Suppressor macrophage treated with lipopolysaccharide for 4 hours (primary cell): Measurements from ENCODE around the gene BATF3.
A peak's percentile ranks its signal among the peaks of the same experiment; 100 is the strongest.
"Not testable (repeated sequence)": the region's sequence is repeated elsewhere in the genome, so short reads cannot be mapped to it uniquely, and the experiment has no call there.

Experiments used
- DNase-seq: peaks from one replicate; pipeline ENCODE4 v3.0.0-alpha.2; 2020

The BATF3 gene

GRCh38 chr1:212655668-212656440 is 43.8 kb downstream of the BATF3 start:
- no peak for DNase-seq

- no peak for DNase-seq
Measured at GRCh38 chr1:212652609-212653008, 47.0 kb downstream of the BATF3 start.

DNA sequence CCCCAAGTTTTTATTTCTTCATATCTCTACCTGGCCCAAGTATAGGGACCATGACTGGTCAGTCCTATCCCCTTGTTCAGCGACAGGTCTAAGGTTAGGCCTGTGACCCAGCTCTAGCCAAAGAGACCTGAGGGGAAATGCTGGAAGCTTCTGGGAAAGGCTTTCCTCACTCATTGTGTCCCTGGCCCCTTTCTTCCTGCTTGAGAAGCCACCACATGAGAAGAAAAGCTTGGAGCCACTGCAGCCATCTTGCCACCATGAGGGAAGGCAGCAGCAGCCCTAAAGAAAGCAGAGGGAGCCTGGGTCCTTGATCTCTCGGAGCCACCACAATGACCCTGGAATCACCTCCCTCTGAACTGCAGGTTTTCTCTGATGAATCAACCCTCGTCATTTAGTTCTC is 47.7 kb downstream of the BATF3 start:
- no peak for DNase-seq

- no peak for DNase-seq
Measured at GRCh38 chr1:212651521-212651920, 48.1 kb downstream of the BATF3 start.

GRCh38 chr1:212650228-212650627 is 49.4 kb downstream of the BATF3 start:
- no peak for DNase-seq

DNA sequence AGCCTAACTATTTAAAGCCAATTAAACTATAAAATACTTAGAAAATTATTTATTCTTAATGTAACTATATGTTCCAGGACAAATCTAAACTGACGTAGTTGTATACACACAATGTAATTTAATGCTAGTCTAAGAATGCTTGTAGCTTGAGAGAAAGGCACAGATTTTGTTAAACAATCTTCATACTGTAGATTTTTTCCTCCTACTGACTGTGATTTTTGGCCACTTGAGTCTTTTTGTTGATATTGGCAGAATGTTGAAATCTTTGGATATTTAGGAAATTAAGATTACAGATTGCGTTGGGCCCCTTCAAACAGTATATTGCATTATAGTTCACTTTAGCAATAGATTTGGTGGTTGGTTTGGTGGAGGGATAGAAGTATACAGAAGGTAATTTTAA is 50.6 kb downstream of the BATF3 start:
- DNase-seq, result no peak

DNA sequence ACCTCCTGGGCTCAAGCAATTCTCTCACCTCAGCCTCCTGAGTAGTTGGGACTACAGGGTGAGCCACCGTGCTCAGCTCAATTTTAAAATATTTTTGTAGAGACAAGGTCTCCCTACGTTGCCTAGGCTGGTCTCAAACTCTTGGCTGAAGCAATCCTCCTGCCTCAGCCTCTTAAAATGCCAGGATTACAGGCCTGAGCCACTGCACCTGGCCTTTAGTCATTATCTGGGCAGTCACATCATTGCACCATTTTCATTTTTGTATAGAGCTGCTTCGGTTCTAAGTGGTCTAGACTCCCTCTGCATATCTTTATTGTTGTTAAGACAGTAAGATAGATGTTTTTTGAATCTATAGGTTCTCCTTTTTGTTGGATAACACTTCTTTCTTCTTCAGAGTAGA is 51.2 kb downstream of the BATF3 start:
- no peak for DNase-seq

GRCh38 chr1:212647004-212647403 is 52.6 kb downstream of the BATF3 start:
- DNase-seq, result no peak

DNA sequence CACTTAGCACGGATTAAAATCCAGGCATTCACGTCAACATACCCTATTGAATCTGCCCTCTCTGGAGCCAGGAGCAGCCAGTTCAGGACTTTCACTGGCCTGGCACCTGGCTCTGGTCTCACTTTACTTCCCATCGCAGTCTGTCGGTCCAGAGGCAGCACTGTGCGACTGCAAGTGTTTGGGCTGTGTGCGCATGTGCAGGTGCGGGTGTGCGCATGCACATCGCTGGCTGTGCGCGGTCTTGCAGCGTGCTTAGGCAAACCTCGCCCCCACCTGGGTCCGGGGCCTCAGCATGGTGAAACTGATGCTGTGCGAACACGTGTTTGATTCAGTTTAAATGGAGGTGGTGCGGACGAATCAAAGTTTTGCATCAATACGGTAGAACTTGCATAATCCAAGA is 53.1 kb downstream of the BATF3 start:
- no peak for DNase-seq

GRCh38 chr1:212645546-212646543 is 53.8 kb downstream of the BATF3 start:
- no peak for DNase-seq

GRCh38 chr1:212644866-212645545 is 54.6 kb downstream of the BATF3 start:
- DNase-seq, result no peak

GRCh38 chr1:212643877-212644276 is 55.8 kb downstream of the BATF3 start:
- no peak for DNase-seq

DNA sequence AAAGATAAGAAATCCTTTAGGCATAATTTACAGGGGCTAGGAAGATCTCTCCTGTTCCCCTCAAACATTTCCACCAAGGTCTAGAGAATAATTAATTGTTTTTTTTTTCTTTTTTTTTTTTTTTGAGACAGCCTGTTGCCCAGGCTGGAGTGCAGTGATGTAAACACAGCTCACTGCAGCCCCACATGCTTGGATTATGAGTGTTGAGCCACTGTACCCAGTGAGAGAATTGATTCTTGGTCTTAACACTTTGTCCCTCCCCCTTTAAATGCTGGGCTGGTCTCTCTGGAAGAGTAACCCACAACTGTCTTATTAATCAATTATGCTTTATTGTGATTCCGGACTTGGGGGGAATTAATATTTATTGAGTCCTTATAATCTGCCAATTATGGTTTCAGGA is 57.7 kb downstream of the BATF3 start:
- no peak for DNase-seq

DNA sequence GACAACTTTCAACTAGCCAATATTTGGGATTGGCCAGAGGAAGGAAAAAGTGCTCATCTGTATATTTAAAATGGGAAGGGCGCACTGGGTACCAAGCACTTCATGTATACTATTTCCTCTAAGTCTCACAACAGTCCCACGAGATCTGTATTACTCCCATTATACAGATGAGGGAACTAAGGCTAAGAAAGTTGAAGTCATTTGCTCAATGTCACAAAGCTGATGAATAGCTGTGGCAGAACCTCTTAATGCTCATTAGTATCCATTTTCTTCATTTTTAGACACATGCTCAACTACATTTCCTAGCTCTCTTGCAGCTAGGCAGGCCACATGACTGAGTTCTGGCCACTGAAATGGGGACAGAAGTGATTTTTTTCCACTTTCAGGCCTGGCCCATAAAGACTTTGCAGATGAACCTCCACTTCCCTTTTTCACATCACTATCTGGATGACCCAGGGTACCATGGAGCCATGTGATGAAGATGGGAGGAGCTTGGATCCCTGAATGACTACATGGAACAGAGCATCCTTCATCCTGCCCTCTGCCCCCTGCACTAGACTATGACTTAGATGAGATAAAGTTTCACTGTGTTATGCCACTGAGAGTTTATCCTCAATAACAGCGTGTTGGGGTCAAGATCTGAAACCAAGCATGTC is 59.3 kb downstream of the BATF3 start:
- DNase-seq, result peak; percentile 65

- DNase-seq, result not testable (repeated sequence)
Measured at GRCh38 chr1:212639524-212639923, 60.1 kb downstream of the BATF3 start.

- peak; percentile 89 for DNase-seq
Measured at GRCh38 chr1:212638492-212639151, 61.0 kb downstream of the BATF3 start.

GRCh38 chr1:212637902-212638301 is 61.7 kb downstream of the BATF3 start:
- peak; percentile 38 for DNase-seq
